Measurements from ENCODE around the gene INSL4.
A peak's percentile ranks its signal among the peaks of the same experiment; 100 is the strongest.

Gene INSL4

GRCh38 chr9:5231212-5231611 is at the start of gene INSL4:
TSS of gene INSL4 (plus strand) at chr9:5231419. CDS start at chr9:5231524, 105 bp downstream.
- DNase-seq: no peak

- DNase-seq: no peak
Measured at GRCh38 chr9:5184776-5185175, 46.4 kb upstream of the INSL4 start.

GRCh38 chr9:5185220-5185840 is 45.9 kb upstream of the INSL4 start, which contains the start of gene INSL6:
TSS of gene INSL6 (minus strand) at chr9:5185639. CDS start at chr9:5185602, 37 bp downstream.
- DNase-seq: no peak

GRCh38 chr9:5186416-5187169 is 44.6 kb upstream of the INSL4 start:
- peak; percentile 30 for DNase-seq

GRCh38 chr9:5188060-5188984 is 42.9 kb upstream of the INSL4 start:
- no peak for DNase-seq

- no peak for DNase-seq
Measured at GRCh38 chr9:5191985-5192384, 39.2 kb upstream of the INSL4 start.

- DNase-seq: no peak
Measured at GRCh38 chr9:5193345-5193744, 37.9 kb upstream of the INSL4 start.

GRCh38 chr9:5195463-5195862 is 35.8 kb upstream of the INSL4 start:
- no peak for DNase-seq

- no peak for DNase-seq
Measured at GRCh38 chr9:5205071-5205470, 26.1 kb upstream of the INSL4 start.

- DNase-seq: no peak
Measured at GRCh38 chr9:5230554-5230953, 665 bp upstream of the INSL4 start.

GRCh38 chr9:5263351-5264218 is 32.4 kb downstream of the INSL4 start:
- DNase-seq: no peak

- DNase-seq: no peak
Measured at GRCh38 chr9:5264219-5264595, 33.0 kb downstream of the INSL4 start.

- DNase-seq: no peak
Measured at GRCh38 chr9:5265939-5266338, 34.7 kb downstream of the INSL4 start.

GRCh38 chr9:5269249-5269715 is 38.1 kb downstream of the INSL4 start:
- no peak for DNase-seq

- DNase-seq: no peak
Measured at GRCh38 chr9:5274770-5275169, 43.6 kb downstream of the INSL4 start.

- no peak for DNase-seq
Measured at GRCh38 chr9:5278486-5278885, 47.3 kb downstream of the INSL4 start.

Data from stimulated activated CD4-positive, alpha-beta T cell treated with anti-CD3 and anti-CD28 coated beads, Interleukin-12 subunit alpha, Interleukin-12 subunit beta, amount 100 ng/mL, for 4 hours (primary cell).